ENCODE data around the gene ZDHHC3. TPM values are rescaled to one million over a fixed set of nuclear protein-coding genes. Genes with fewer than 3 reads are reported as not detected.

Gene ZDHHC3
- total RNA-seq, 8 experiments from 2014 or later, result 23.3 to 56.6 (median 40.1) TPM

DNA sequence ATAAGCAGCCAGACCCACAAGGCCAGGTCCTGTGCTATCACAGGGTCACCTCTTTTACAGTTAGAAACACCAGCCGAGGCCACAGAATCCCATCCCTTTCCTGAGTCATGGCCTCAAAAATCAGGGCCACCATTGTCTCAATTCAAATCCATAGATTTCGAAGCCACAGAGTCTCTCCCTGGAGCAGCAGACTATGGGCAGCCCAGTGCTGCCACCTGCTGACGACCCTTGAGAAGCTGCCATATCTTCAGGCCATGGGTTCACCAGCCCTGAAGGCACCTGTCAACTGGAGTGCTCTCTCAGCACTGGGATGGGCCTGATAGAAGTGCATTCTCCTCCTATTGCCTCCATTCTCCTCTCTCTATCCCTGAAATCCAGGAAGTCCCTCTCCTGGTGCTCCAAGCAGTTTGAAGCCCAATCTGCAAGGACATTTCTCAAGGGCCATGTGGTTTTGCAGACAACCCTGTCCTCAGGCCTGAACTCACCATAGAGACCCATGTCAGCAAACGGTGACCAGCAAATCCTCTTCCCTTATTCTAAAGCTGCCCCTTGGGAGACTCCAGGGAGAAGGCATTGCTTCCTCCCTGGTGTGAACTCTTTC lies 62.0 kb downstream of the ZDHHC3 start:
- Histone ChIP-seq H3K4me3 (no peak overlapping the region), H3K27ac (no peak overlapping the region), H3K4me1 (replicated peaks in 1 of 2) (peaks cover 0 to 4% of the 10 kb centered on the region in 2 donors)
- in situ Hi-C loops (cut with MboI; ENCODE audit: low pct_unique_long_range_greater_than_20kb in 2 of 9, low sequenced_read_pairs in 9 of 9, unreplicated experiment in 9 of 9), result loop anchor here in 2 of 9 experiments (25.0 kb wide), 1 partner anchor 377 kb away; no protein-coding TSS in a partner anchor
- 0 to 60% (median 32%) methylated on average over 1 to 3 of the region's 4 CpGs; no CpG with 5 or more reads in 3 of the 10 experiments for WGBS, 10 experiments
- ATAC-seq (replicated peaks in 6 of 8), result peak; percentile 60 to 85 (median 75)

DNA sequence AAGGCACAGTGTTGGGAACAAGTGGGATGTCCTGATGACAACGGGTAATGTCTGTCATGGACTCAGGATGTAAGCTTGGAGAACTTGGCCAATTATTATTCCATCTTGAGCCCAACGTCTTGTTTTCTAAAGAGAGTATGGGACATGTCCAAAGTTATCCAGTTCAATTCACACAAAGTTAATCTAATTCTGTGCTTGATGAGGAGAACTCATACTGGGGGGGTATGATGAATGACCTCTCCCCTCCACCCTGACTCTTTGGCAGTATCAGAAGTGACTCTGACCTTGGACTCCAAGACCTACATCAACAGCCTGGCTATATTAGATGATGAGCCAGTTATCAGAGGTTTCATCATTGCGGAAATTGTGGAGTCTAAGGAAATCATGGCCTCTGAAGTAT lies 65.3 kb downstream of the ZDHHC3 start:
- Histone ChIP-seq H3K4me3 (no peak overlapping the region), H3K4me1 (replicated peaks in 1 of 2) (peaks cover 8 to 17% of the 10 kb centered on the region in 2 donors), H3K27ac (no peak overlapping the region)
- in situ Hi-C loops (cut with MboI; ENCODE audit: low pct_unique_long_range_greater_than_20kb in 2 of 9, low sequenced_read_pairs in 9 of 9, unreplicated experiment in 9 of 9), result loop anchor here in 2 of 9 experiments (25.0 kb wide), 1 partner anchor 373 kb away; no protein-coding TSS in a partner anchor
- 25 to 100% (median 86%) methylated on average over 1 to 2 of the region's 3 CpGs; no CpG with 5 or more reads in 3 of the 10 experiments for WGBS, 10 experiments
- ATAC-seq (replicated peaks in 6 of 8), result no peak

DNA sequence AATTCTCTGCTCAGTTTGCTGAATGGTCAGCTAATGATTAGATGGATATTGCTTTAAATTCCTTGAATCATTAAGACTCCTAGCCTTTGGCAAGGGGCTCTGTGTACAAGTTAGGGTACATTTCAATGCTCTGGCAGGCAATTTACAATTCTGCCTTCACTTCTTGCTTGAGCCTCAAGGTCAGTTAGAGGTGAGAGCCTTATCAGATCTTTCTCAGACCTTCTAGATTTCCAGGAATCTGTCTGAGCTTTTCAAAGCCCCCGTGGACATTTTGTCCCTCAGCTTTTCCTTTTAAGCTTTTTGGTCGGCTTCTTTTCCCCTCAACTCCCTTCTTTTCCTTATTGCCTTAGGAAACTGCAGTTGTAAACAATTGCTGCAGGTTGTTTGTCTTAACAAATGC lies 66.9 kb downstream of the ZDHHC3 start:
- H3K4me3 ChIP-seq, result no peak overlapping the region
- no peak for ATAC-seq (replicated peaks in 6 of 8)
- peaks cover 8 to 19% of the 10 kb centered on the region in 2 donors for H3K4me1 ChIP-seq (replicated peaks in 1 of 2)
- in situ Hi-C loops (cut with MboI; ENCODE audit: low pct_unique_long_range_greater_than_20kb in 2 of 9, low sequenced_read_pairs in 9 of 9, unreplicated experiment in 9 of 9), result loop anchor here in 2 of 9 experiments (25.0 kb wide), 1 partner anchor 372 kb away; no protein-coding TSS in a partner anchor
- 0 to 100% (median 60%) methylated on average over 1 to 2 of the region's 2 CpGs; no CpG with 5 or more reads in 3 of the 10 experiments for WGBS, 10 experiments
- H3K27ac ChIP-seq, result no peak overlapping the region

DNA sequence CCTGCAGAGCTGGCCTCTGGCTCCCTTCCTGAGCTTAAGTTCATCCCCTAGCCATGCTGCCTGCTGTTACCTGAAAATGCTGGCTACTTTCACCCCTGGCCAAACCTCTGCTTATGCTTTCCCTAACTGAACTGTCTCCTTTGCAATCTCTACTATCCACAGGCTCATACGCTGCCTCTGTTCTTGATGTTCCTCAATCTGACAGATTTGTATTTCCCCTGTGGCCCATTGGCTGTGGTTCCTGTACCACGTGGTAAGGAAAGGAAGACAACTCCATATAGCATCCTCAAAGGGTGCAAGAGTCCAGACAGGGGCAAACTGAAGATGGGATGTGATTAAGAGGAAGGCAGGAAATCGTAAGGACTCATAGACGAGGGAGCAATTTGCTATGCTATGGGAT lies 68.4 kb downstream of the ZDHHC3 start:
- in situ Hi-C loops (cut with MboI; ENCODE audit: low pct_unique_long_range_greater_than_20kb in 2 of 9, low sequenced_read_pairs in 9 of 9, unreplicated experiment in 9 of 9), result loop anchor here in 2 of 9 experiments (25.0 kb wide), 1 partner anchor 370 kb away; no protein-coding TSS in a partner anchor
- Histone ChIP-seq H3K27ac (peak overlapping the region; percentile 33 to 65), H3K4me1 (replicated peaks in 1 of 2) (peaks cover 8 to 15% of the 10 kb centered on the region in 2 donors), H3K4me3 (no peak overlapping the region)
- ATAC-seq (replicated peaks in 6 of 8), result peak in 3 of 8 experiments; percentile 35 to 56 (median 50)
- 30 to 80% (median 70%) methylated on average over 1 to 4 of the region's 4 CpGs; no CpG with 5 or more reads in 3 of the 10 experiments for WGBS, 10 experiments

DNA sequence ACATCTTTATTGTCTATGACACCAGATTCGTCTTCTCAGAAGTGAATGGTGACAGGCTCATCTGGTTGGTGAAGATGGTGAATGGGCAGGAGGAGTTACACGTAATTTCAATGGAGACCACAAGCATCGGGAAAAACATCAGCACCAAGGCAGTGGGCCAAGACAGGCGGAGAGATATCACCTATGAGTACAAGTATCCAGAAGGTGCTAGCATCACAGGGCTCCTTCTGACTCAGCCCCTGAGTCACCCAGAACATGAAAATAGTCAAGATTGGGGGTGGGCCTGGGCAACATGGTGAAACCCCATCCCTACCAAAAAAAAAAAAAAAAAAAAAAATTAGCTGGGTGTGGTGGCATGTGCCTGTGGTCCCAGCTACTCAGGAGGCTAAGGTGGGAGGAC lies 69.0 kb downstream of the ZDHHC3 start:
- Histone ChIP-seq H3K4me1 (replicated peaks in 1 of 2) (peaks cover 8 to 15% of the 10 kb centered on the region in 2 donors), H3K4me3 (no peak overlapping the region), H3K27ac (no peak overlapping the region)
- no peak for ATAC-seq (replicated peaks in 6 of 8)
- WGBS, 10 experiments, result 40 to 90% (median 76%) methylated on average over 1 to 4 of the region's 4 CpGs; no CpG with 5 or more reads in 4 of the 10 experiments
- in situ Hi-C loops (cut with MboI; ENCODE audit: low pct_unique_long_range_greater_than_20kb in 2 of 9, low sequenced_read_pairs in 9 of 9, unreplicated experiment in 9 of 9), result loop anchor here in 2 of 9 experiments (25.0 kb wide), 1 partner anchor 370 kb away; no protein-coding TSS in a partner anchor

DNA sequence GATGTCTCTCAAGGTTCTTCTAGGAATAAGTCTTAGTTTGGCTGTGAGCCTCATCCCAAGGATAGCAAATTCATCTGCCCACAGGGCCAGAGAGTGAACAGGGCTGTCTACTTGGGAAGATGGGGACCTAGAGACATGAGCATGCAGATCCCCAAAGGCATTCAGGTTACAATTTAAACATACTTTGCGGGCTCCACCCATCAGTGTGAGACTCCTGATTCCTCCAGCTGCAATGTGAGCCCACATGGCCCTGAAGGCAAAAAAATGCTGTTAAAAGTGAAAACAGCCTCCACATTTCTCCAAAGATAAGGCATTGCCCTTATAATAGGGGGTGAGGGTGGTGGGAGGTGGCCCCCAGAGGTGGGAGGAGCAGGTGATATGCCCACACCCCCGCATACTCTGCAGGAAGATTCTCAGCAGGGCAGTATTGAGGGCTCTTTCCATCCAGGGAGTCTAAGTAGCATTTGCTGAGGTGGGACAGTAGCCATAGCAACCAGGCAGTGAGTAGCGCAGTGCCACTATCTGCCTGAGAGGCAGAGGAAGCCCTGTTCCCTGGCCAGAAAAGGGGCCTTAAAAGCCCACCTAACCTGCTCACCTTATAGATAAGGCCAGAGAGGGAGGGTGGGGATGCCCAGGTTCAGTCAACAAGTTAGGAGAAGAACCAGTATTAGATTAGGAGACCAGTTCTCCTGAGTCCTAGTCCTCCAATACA lies 70.4 kb downstream of the ZDHHC3 start:
- WGBS, 10 experiments, result 60 to 80% methylated on average over 1 of the region's 3 CpGs; no CpG with 5 or more reads in 8 of the 10 experiments
- Histone ChIP-seq H3K27ac (no peak overlapping the region), H3K4me3 (no peak overlapping the region), H3K4me1 (replicated peaks in 1 of 2) (peaks cover 8 to 15% of the 10 kb centered on the region in 2 donors)
- in situ Hi-C loops (cut with MboI; ENCODE audit: low pct_unique_long_range_greater_than_20kb in 2 of 9, low sequenced_read_pairs in 9 of 9, unreplicated experiment in 9 of 9), result loop anchor here in 2 of 9 experiments (25.0 kb wide), 1 partner anchor 368 kb away; no protein-coding TSS in a partner anchor
- ATAC-seq (replicated peaks in 6 of 8), result peak in 6 of 8 experiments; percentile 22 to 85 (median 71)

DNA sequence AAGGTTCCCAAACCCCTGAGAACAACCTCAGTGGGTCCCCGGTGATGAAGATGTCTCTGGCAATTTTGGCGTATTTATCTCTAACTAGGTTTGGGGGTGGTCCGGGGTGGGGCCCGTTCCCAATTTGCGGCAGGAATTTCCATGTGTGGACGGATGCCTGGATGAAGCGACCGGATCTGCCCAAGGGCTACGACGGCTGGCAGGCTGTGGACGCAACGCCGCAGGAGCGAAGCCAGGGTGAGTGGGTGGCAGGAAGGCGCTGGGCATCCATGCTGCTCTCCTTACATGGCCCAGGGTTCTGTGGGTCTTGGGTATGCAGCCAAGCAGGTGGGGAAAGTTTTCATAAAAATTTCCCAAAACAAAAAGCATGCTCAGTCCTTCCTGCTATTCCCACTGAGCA lies 72.2 kb downstream of the ZDHHC3 start:
- 53 to 100% (median 90%) methylated on average over 1 to 14 of the region's 15 CpGs; no CpG with 5 or more reads in 3 of the 10 experiments for WGBS, 10 experiments
- in situ Hi-C loops (cut with MboI; ENCODE audit: low pct_unique_long_range_greater_than_20kb in 2 of 9, low sequenced_read_pairs in 9 of 9, unreplicated experiment in 9 of 9), result loop anchor here in 2 of 9 experiments (25.0 kb wide), 1 partner anchor 366 kb away; no protein-coding TSS in a partner anchor

DNA sequence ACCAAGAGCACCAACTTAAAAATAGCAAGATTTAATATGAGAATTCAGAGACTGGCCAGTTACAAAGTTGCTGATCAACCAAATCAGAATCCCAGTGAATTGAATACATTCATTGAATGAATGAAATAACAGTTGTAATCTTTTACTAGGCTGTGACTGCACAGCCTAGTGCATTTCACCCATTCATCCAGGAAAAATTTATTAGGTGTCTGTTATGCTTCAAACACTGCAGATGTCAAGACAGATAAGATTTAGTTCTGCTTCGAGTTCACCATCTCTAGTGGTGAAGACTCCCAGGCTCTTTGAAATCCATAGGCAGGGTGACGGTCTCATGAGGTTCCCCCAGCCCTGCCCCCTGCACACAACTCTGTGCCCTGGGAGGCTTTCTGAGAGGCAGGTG lies 72.7 kb downstream of the ZDHHC3 start:
- in situ Hi-C loops (cut with MboI; ENCODE audit: low pct_unique_long_range_greater_than_20kb in 2 of 9, low sequenced_read_pairs in 9 of 9, unreplicated experiment in 9 of 9), result loop anchor here in 2 of 9 experiments (25.0 kb wide), 1 partner anchor 366 kb away; no protein-coding TSS in a partner anchor
- WGBS, 10 experiments, result 0 to 86% (median 0%) methylated on average over 1 to 2 of the region's 2 CpGs; no CpG with 5 or more reads in 5 of the 10 experiments
- H3K4me3 ChIP-seq, result no peak overlapping the region
- no peak for ATAC-seq (replicated peaks in 6 of 8)
- H3K4me1 ChIP-seq (replicated peaks in 1 of 2), result peaks cover 22 to 23% of the 10 kb centered on the region in 2 donors
- no peak overlapping the region for H3K27ac ChIP-seq

More for the DNA sequence above, 72.2 kb downstream of the ZDHHC3 start:
- Histone ChIP-seq H3K4me3 (no peak overlapping the region), H3K27ac (no peak overlapping the region), H3K4me1 (replicated peaks in 1 of 2) (peaks cover 22 to 23% of the 10 kb centered on the region in 2 donors)
- ATAC-seq (replicated peaks in 6 of 8), result no peak

DNA sequence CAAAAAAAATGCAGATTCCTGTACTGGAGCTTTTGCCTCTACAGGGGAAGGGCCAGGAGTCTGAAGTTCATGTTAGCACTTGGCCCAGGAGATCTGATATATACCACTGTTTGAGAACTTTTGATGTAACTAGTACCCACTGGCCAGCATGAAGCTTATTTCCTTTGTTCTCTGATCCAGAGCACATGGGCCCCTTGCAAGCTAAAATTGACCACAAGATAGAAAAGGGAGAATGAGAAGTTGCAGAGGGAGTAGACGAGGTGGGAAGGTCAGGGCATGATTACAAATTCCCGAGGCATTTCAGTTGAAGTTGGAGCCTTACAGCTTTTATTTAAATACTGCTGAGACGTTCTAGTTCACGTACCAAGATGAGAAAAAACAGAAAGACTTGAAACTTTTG lies 73.3 kb downstream of the ZDHHC3 start:
- WGBS, 10 experiments, result 10 to 93% (median 69%) methylated on average over 1 to 4 of the region's 4 CpGs; no CpG with 5 or more reads in 1 of the 10 experiments
- Histone ChIP-seq H3K4me3 (no peak overlapping the region), H3K4me1 (replicated peaks in 1 of 2) (peaks cover 16 to 17% of the 10 kb centered on the region in 2 donors), H3K27ac (no peak overlapping the region)
- in situ Hi-C loops (cut with MboI; ENCODE audit: low pct_unique_long_range_greater_than_20kb in 2 of 9, low sequenced_read_pairs in 9 of 9, unreplicated experiment in 9 of 9), result loop anchor here in 2 of 9 experiments (25.0 kb wide), 1 partner anchor 365 kb away; no protein-coding TSS in a partner anchor
- ATAC-seq (replicated peaks in 6 of 8), result no peak

DNA sequence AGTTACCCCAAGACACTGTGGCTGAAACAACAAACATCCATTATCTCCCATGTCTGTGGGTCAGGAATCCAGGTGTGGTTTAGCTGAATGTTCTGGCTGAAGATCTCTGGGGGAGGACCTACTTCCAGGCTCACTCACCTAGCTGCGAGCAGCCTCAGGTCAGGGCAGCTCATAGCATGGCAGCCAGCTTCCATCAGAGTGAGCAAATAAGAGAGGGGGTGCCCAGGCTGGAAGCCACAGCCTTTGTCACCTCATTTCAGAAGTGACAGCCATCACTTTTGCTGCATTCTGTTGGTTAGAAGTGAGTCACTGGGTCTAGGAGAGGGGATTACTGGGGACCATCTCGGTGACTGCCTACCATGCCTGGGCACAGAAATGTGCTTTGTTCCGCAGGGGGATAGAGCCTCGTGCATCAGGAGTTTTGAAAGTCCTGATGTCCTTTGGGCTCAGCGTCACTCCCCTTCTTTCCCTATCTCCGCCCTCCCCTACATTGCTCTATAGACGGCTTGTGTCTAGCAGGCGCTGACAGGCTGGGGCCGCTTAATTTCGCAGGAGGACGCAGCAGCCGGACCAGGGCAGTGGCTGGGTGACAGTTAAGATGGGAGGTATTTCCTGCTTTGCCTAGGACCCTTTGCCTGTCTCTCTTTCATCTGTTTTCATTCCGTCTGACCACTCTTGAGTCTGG lies 76.1 kb downstream of the ZDHHC3 start:
- no peak overlapping the region for H3K4me3 ChIP-seq
- peaks cover 8 to 14% of the 10 kb centered on the region in 2 donors for H3K4me1 ChIP-seq (replicated peaks in 1 of 2)
- in situ Hi-C loops (cut with MboI; ENCODE audit: low pct_unique_long_range_greater_than_20kb in 2 of 9, low sequenced_read_pairs in 9 of 9, unreplicated experiment in 9 of 9), result loop anchor here in 2 of 9 experiments (25.0 kb wide), 1 partner anchor 363 kb away; no protein-coding TSS in a partner anchor
- peak overlapping the region in 1 of 2 donors; percentile 17 for H3K27ac ChIP-seq
- peak in 5 of 8 experiments; percentile 64 to 86 (median 79) for ATAC-seq (replicated peaks in 6 of 8)
- WGBS, 10 experiments, result 10 to 68% (median 45%) methylated on average over 2 to 8 of the region's 13 CpGs; no CpG with 5 or more reads in 3 of the 10 experiments

DNA sequence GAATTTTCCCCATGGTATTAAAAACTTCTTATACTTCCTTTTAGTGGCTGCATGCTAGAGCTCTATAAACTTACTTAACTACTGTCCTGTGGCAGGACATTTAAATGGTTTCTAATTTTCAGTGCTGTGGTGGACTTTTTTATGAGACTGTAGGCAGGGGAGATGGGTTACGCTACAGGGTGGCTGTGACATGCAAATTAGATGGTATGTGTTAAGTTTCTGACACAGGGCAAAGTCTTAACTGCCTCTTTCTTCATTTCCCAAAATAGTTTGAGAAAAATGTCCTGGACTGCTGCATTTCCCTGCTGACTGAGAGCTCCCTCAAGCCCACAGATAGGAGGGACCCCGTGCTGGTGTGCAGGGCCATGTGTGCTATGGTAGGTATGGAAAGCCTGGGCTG lies 79.5 kb downstream of the ZDHHC3 start:
- in situ Hi-C loops (cut with MboI; ENCODE audit: low pct_unique_long_range_greater_than_20kb in 2 of 9, low sequenced_read_pairs in 9 of 9, unreplicated experiment in 9 of 9), result no loop called here

DNA sequence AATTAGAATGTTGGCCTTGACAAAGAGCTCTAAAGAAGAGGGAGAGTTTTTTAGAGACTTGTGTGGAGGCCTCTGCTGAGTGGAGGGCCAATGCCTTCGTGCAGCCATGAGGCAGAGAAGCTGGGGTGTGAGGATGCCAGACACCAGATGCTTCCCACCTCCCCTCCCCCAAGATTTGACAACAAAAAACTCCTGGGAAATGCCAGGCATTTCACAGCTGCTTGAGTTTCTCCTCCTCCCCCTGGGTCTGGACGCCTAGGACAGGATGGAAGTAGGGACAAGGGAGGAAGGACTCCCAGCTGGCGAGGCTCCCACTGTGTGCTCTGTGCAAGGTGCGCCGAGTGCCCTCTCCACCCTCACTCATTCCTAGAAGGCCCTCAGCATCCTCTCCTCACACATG lies 81.5 kb downstream of the ZDHHC3 start:
- Histone ChIP-seq H3K27ac (no peak overlapping the region), H3K4me3 (no peak overlapping the region), H3K4me1 (replicated peaks in 1 of 2) (peaks cover under 1 to 3% of the 10 kb centered on the region in 2 donors)
- 0 to 64% (median 35%) methylated on average over 1 to 3 of the region's 5 CpGs; no CpG with 5 or more reads in 6 of the 10 experiments for WGBS, 10 experiments
- in situ Hi-C loops (cut with MboI; ENCODE audit: low pct_unique_long_range_greater_than_20kb in 2 of 9, low sequenced_read_pairs in 9 of 9, unreplicated experiment in 9 of 9), result no loop called here
- no peak for ATAC-seq (replicated peaks in 6 of 8)

More for the DNA sequence above, 79.5 kb downstream of the ZDHHC3 start:
- ATAC-seq (replicated peaks in 6 of 8), result no peak
- Histone ChIP-seq H3K4me3 (no peak overlapping the region), H3K27ac (no peak overlapping the region), H3K4me1 (replicated peaks in 1 of 2) (peaks cover 8 to 14% of the 10 kb centered on the region in 2 donors)
- 54 to 100% (median 83%) methylated on average over 1 to 2 of the region's 2 CpGs; no CpG with 5 or more reads in 4 of the 10 experiments for WGBS, 10 experiments

Measured in motor neuron (in vitro differentiated cells).